H7 (cell line): ENCODE results near the gene PTPRC. TPM values are rescaled to one million over a fixed set of nuclear protein-coding genes. Genes with fewer than 3 reads are reported as not detected.
A peak's percentile ranks its signal among the peaks of the same experiment; 100 is the strongest.

Source experiments
- DNase-seq: peaks from one replicate; pipeline ENCODE4 v3.0.0; 2012
- H3K27me3 ChIP-seq: 2 replicates; pipeline ENCODE4 v1.6.0; 2011; ENCODE audit warnings: mild to moderate bottlenecking, low read length; ENCODE audit not compliant: control insufficient read depth, insufficient read depth
- H3K36me3 ChIP-seq: replicated peaks from 2 replicates; pipeline ENCODE4 v1.5.1; 2011; ENCODE audit warnings: low read length; ENCODE audit not compliant: control insufficient read depth, insufficient read depth
- H3K4me3 ChIP-seq: 2 replicates; pipeline ENCODE4 v1.5.1; 2011; ENCODE audit warnings: low read depth, mild to moderate bottlenecking, control low read depth, low read length, moderate library complexity; ENCODE audit not compliant: insufficient read depth
- total RNA-seq: library from RNA; depleted of rRNA; stranded (reverse); fragments of >200 nt; shearing (Covaris generic); gene quantifications from 2 replicates; pipeline ENCODE4 v1.2.3, GENCODE V29; 2014

Gene PTPRC
- total RNA-seq, 1 experiment from 2014 or later = not detected

DNA sequence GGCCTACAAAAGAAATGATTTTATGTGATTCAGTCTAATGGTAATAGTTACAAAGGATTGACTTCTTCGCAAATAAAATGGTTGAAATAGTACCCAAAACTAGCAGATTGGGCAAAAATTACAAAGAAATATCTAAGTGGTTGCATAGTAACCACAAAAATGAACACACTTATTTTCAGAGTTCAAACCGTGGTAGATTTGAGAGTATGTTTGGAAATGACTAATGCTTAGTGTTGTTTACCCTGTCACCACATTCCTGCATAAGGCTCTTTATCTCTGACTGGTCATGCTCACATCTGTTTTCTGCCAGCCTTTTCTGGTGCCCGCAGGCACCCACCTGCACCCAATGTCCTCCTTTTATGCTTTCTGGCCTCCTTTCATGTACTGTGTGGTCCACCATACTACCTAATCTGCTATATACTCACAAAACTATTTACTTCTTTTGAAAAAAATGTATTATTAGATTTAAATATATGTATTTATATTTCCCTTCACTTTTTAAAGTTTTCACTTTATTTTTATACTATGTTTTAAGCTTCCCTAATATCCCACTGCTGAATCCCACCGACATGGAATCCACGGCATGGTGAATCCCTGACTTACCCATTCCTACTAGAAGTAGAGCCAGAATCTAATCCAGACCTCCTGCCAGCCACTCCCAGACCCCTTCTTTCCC, 30.3 kb downstream of the PTPRC start:
- Histone ChIP-seq H3K4me3 (no peak overlapping the region), H3K36me3 (no peaks in the 10 kb centered on the region), H3K27me3 (no peaks in the 10 kb centered on the region)
- DNase-seq = no peak

DNA sequence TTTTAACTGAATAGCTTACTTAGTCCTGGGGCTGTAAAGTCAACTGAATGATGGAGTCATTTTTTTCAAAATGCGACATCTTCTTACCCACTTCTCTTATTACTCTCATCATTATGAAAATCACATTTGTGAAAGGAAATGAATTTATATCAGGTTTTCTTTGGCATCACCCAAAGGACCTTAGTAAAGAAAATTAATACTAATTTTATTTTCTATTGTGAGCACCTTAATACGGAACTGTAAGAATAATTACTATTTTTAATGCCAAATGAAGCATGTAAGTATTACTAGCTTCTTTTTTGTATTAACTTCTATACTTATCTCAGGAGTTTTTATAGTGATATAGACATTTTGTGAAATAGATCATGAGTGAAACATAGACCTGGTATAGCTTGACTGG, 30.9 kb downstream of the PTPRC start:
- no peak overlapping the region for H3K4me3 ChIP-seq
- no peaks in the 10 kb centered on the region for H3K27me3 ChIP-seq
- no peak for DNase-seq
- no peaks in the 10 kb centered on the region for H3K36me3 ChIP-seq

DNA sequence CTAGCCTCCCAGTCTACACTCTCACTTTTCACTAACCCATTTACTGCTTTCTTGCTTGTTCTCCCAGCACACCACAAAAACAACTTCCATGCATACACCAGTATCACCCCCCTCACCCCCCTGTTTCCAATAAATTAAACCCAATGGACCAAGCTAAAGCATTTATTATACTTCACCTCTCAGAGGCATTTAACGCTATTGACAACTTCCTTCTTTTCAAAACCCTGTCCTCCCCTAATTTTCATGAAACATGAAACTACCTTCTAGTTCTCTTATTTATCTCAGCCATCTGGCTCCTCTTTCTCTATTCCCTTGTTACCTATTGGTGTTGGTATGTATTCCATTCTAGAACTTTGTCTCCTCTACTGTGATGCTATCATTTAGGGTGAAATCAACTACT, 32.3 kb downstream of the PTPRC start:
- no peak for DNase-seq
- no peaks in the 10 kb centered on the region for H3K36me3 ChIP-seq
- H3K27me3 ChIP-seq = no peaks in the 10 kb centered on the region
- no peak overlapping the region for H3K4me3 ChIP-seq

DNA sequence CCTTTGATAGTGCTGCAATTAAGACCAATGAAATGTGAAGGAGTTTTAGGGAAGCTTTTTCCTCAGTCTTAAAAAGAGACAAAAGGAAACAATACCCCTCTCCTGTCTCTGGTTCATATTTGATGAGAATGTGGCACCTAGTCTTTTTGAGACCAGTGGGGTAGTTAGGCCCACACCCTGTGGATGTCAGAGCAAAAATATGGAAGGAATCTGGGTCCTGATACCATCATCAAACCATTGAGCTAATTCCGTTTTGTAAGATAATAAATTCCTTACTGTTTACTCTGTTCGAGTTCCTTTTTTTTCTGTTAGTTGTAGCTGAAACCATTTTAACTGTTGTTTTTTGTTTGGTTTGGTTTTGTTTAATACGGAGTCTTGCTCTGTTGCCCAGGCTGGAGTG, 33.3 kb downstream of the PTPRC start:
- no peak for DNase-seq
- H3K27me3 ChIP-seq = no peaks in the 10 kb centered on the region
- H3K36me3 ChIP-seq = no peaks in the 10 kb centered on the region
- H3K4me3 ChIP-seq = no peak overlapping the region

DNA sequence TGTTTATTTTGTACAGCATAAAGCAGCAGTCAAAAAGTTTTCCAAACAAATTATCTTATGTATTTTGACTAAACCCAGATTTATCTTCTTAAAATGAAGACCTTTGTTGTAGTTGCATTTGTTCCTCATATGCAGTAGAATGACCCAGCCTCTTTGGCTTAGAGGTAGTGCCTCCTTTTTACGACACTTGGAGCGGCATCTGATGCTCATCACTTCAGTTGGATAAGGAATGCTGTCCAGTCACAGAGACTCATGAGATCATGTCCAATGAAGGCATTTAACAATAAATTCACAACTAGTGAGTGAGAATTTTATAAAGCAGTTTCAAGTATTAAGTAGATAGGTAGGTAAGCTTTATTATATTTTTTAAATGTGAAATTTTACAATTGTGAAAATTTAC, 35.2 kb downstream of the PTPRC start:
- Histone ChIP-seq H3K4me3 (no peak overlapping the region), H3K36me3 (no peaks in the 10 kb centered on the region), H3K27me3 (no peaks in the 10 kb centered on the region)
- DNase-seq = no peak

DNA sequence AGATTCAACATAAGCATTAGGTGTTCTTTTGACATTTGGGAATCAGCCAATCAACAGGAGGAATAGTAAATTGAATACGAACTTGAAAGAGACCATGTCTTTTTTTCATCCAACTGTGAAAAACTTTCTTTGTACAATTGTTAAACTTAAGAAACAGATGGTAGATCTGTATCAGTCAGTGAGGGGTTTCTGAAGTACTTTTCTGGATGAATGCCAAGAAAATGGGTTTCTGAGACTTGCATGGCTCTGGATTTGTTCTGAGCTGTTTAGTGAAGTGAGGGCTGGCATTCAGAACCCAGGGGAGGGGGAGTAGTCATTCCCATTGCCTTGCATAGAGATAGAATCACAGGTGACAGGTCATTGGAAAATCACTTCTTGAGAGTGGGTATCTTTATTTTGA, 37.4 kb downstream of the PTPRC start:
- H3K4me3 ChIP-seq = no peak overlapping the region
- H3K27me3 ChIP-seq = no peaks in the 10 kb centered on the region
- DNase-seq = peak; percentile 7
- H3K36me3 ChIP-seq = no peaks in the 10 kb centered on the region

DNA sequence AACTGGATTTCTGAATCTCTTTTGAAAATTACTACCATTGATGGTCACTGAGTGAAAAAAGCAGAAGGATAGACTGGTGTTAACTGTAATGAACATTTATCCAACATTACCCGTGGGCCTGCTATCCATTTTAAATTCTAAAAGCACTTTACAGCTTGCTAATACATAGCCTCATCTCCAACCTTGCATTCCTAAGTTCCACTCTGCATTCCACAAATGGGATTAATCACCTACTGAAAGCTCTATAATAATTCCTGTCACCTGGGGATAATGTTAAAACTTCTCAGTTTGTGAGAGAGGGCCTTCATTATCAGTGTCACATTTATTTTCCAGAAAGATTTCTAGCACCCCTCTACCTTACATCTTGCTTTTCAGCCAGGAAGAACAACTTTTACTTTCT, 38.2 kb downstream of the PTPRC start:
- H3K36me3 ChIP-seq = no peaks in the 10 kb centered on the region
- no peaks in the 10 kb centered on the region for H3K27me3 ChIP-seq
- no peak overlapping the region for H3K4me3 ChIP-seq
- no peak for DNase-seq

DNA sequence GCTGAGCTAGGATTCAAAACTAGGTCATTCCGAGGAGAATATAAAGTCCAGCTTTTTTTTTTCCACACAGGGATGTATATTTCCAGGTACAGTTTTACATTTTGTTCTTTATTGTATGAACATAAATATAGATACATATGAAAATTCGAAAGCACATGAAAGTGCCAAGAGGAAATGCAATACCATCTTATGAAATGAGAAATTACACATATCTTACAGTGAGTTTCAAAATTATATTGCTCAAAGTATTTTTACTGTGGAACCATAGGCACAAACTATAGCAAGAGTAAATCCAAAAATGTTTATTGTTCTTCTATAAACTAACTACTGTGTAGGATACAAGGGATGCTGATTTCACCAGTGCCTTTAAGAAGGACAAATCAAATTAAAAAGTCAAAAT, 39.0 kb downstream of the PTPRC start:
- Histone ChIP-seq H3K4me3 (no peak overlapping the region), H3K36me3 (no peaks in the 10 kb centered on the region), H3K27me3 (no peaks in the 10 kb centered on the region)
- no peak for DNase-seq

DNA sequence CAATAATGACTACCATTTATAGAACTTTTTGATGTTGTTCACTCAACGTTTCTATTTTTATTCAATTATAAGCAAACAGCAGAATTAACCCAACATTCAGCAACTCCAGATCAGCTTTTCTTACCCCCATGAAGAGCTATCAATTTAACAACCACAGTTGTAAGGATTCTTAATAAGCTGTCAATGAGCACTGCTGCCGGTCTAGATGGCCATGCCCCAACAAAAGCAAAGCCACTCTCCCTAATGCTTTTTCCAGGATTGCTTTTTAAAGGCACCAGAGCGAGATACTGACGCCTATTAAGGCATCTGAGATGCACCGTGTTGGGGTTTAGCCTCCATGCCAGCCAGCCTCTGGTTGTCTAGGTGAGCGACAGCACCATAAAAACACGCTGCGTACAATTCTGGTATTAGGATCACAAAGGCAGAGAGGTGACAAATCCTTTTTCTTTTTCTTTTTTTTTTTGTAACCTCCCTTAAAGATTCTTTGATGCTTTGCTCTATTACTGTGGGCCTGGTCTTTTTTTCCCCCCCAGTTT, 39.5 kb downstream of the PTPRC start:
- H3K4me3 ChIP-seq = no peak overlapping the region
- H3K27me3 ChIP-seq = no peaks in the 10 kb centered on the region
- DNase-seq = no peak
- no peaks in the 10 kb centered on the region for H3K36me3 ChIP-seq

DNA sequence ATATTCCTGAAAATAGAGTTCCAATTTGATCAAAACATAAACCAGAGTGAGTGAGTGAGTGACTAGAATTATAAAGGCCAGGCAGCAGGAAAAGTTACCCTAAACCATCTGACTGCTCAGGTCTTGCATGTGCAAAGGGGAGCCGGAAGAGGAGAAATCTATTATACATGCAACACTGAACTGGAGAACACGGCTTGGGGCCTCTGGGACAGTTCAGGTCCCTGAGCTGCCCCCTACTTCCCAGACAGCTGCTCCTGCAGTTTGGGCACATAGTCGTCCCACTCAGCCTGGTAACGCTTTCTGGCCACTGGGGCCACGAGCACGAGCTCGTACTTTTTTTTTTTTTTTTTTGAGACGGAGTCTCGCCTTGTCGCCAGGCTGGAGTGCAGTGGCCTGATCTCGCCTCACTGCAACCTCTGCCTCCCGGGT, 40.1 kb downstream of the PTPRC start:
- no peak overlapping the region for H3K4me3 ChIP-seq

DNA sequence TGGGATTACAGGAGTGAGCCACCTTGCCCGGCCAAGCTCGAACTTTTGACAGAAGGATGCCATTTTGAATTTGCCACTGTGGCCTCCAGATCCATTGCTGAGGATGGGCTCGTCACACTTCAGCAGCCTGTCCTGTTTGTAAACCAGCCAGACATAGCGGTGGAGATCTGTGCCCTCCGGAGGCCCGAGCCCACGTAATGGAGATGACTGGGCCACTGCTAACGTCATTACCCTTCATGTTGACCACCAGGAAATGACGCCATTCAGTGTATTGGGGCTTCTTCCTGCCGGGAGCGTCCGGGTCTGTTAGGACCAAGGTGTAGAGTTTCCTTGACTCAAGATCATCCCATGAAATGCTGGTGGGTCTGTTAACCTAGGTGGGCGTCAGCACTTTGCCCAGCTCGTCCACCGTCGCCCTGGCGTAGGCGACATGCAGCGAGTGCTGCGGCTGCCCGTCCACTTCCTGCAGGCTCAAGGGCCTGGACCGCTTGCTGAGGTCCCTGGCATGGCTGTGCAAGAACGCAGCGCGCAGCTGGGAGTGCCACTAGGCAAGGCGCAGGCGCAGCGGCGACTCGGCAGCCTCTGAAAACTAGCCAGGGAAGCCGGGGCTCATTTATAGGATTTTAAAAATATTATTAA, 40.8 kb downstream of the PTPRC start:
- DNase-seq = no peak
- H3K4me3 ChIP-seq = no peak overlapping the region
- H3K36me3 ChIP-seq = no peaks in the 10 kb centered on the region

More for the DNA sequence above, 40.1 kb downstream of the PTPRC start:
- no peaks in the 10 kb centered on the region for H3K36me3 ChIP-seq
- DNase-seq = no peak
- H3K27me3 ChIP-seq = no peaks in the 10 kb centered on the region

DNA sequence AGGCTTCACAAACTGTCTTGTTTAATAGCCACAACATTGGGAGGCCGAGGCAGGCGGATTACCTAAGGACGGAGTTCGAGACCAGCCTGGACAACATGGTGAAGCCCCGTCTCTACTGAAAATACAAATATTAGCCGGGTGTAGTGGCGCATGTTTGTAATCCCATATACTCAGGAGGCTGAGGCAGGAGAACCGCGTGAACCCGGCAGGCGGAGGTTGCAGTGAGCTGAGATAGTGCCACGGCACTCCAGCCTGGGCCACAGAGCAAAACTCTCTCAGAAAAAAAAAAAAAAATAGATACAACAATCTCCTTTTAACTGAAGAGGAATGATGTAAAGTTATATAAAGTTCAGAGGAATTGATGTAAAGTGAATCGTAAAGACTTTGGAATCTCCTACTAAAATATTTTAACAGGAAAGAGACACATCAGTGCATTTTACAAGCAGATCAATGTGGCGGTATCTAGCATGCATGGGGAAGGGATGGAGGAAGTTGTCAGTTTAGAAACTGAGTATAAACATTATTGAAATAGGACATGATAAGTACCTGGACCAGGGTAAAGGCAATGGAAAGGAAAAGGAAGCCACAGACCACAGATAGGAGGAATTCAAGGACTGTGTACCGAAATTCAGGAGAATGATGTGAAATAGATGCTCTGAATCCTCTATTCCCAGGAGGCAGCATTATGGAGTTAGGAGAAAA, 41.5 kb downstream of the PTPRC start:
- no peak for DNase-seq
- no peak overlapping the region for H3K4me3 ChIP-seq
- no peaks in the 10 kb centered on the region for H3K27me3 ChIP-seq
- H3K36me3 ChIP-seq = no peaks in the 10 kb centered on the region

More for the DNA sequence above, 40.8 kb downstream of the PTPRC start:
- no peaks in the 10 kb centered on the region for H3K27me3 ChIP-seq

DNA sequence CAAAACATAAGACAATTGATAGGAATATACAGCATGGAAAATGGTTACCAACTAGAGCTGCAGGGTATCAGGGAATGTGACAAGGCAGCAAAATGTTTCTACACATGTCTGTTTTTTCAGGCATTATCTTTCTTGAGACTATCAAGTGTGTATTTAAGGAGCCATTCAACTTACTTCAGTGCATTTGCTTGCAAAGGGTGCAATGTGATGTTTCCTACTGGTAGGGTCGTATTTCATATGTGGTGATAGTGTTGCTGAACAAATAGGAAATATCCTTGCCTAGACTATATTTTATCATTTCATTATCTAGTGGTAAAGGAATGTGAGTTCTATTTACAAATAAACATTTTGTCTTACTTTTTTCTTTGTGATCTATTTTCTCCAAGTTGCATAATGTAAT, 42.4 kb downstream of the PTPRC start:
- no peak overlapping the region for H3K4me3 ChIP-seq
- no peak for DNase-seq
- no peaks in the 10 kb centered on the region for H3K36me3 ChIP-seq
- H3K27me3 ChIP-seq = no peaks in the 10 kb centered on the region

DNA sequence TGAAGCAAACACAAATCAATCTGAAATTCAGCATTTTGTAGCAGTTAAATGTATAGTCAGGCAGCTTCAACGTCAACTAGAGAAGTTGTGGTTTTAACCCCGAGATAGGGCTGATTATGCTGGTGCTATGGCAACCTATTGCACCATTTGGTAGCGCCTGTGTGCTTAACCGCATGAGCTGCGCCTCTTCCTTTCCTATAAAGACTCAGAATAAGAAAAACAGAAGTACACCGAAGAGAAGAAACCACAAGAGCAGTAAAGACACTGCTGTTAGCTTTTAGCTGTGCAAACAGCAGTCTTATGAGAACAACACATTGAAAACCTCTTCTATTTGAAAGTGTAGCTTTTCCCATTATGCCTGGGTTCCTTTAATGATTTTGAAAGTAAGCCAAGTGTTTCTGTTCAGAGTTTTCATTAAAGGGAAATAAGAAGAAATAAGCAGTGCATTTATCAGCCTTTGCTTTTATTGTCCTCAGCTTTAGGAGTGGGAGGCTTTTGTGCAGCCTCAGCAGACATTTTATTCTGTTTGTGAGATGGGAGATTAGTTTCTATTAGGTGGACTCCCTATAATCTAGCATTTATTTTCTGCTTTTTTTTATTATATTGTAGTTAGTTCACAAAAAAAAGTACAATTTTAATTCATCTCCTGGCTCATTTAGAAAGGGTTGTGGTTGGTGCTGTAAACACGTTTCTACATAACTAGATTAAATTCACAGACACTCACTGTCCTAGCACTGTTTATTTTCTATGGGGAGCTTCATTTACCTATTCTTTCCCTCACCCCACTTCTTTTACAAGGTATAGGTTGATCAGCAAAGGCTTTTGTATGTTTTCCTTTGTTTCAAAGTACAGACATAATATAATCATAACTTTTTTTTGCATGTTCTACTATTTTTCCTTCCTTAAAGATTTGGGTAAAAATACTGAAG, 43.3 kb downstream of the PTPRC start:
- Histone ChIP-seq H3K27me3 (no peaks in the 10 kb centered on the region), H3K4me3 (no peak overlapping the region), H3K36me3 (no peaks in the 10 kb centered on the region)
- DNase-seq = peak; percentile 15
